Spleen (tissue), 7 donors: Measurements from ENCODE around the gene MYO3B.

Experiments used
- CTCF ChIP-seq, 11 experiments: fragments of 200-600 bp in 7 of 11; fragments of 450-650 bp in 4 of 11; sonication (generic) in 4 of 11; IDR thresholded peaks in 8 of 11; conservative IDR thresholded peaks in 3 of 11; 1 replicate in 7 of 11; 2 replicates in 4 of 11; pipeline versions ENCODE4 v1.4.0 to v1.8.0; 2016 to 2021; ENCODE audit warnings: antibody characterized with exemption in 11 of 11, inconsistent platforms in 4 of 11, mild to moderate bottlenecking in 1 of 11
- POLR2A ChIP-seq, 3 donors: fragments of 450-650 bp; IDR thresholded peaks; one replicate each; pipeline ENCODE4 v1.5.1; 2017; ENCODE audit warnings: antibody characterized with exemption in 3 of 3, mild to moderate bottlenecking in 1 of 3
- POLR2AphosphoS5 ChIP-seq, 3 donors: sonication (generic); formaldehyde crosslinking; IDR thresholded peaks; one replicate each; pipeline ENCODE4 v1.5.1; 2017; ENCODE audit warnings: antibody characterized with exemption in 3 of 3
- donor health status: DM: no; HTN: no; CAD: no; lungs with moderate emphysema.
- donor health status: DM: no; HTN: no; CAD: no.
- donor health status: DM: no; HTN: no; CAD: no.

GRCh38 chr2:170307052-170307451 lies 129.1 kb downstream of the MYO3B start:
- TF ChIP-seq CTCF (IDR thresholded peaks at IDR 0.05 in 8 of 11, conservative IDR thresholded peaks at IDR 0.05 in 3 of 11), result no peak
- no peak for TF ChIP-seq POLR2AphosphoS5 (IDR thresholded peaks at IDR 0.05)
- TF ChIP-seq POLR2A (IDR thresholded peaks at IDR 0.05), result no peak
